NCI-H1436 (cell line): ENCODE measurements around the gene PNKP.

ENCODE experiments used
- DNase-seq: peaks from one replicate; lab custom pipeline; 2025; lab: John Stamatoyannopoulos, UW

Gene PNKP

GRCh38 chr19:49890349-49891311 lies 23.3 kb upstream of the PNKP start:
- DNase-seq = no peak

- DNase-seq = no peak
These were observed 22.4 kb upstream of the PNKP start for GRCh38 chr19:49889687-49890348.

- no peak for DNase-seq
These were observed 21.8 kb upstream of the PNKP start for GRCh38 chr19:49889038-49889686.

GRCh38 chr19:49888510-49888824 lies 21.1 kb upstream of the PNKP start:
- DNase-seq = peak; percentile 49

- peak; percentile 57 for DNase-seq
These were observed 20.5 kb upstream of the PNKP start for GRCh38 chr19:49887665-49888509.

GRCh38 chr19:49887037-49887664 lies 19.8 kb upstream of the PNKP start:
- no peak for DNase-seq

- DNase-seq = no peak
These were observed 17.4 kb upstream of the PNKP start for GRCh38 chr19:49884760-49885159.

GRCh38 chr19:49884109-49884508 lies 16.7 kb upstream of the PNKP start:
- DNase-seq = no peak

GRCh38 chr19:49883094-49883493 lies 15.7 kb upstream of the PNKP start:
- DNase-seq = no peak

- no peak for DNase-seq
These were observed 15.3 kb upstream of the PNKP start for GRCh38 chr19:49882643-49883042.

GRCh38 chr19:49881672-49882394 lies 14.5 kb upstream of the PNKP start:
- no peak for DNase-seq

- no peak for DNase-seq
These were observed 13.8 kb upstream of the PNKP start for GRCh38 chr19:49881186-49881585.

GRCh38 chr19:49880162-49880869 lies 12.9 kb upstream of the PNKP start:
- DNase-seq = no peak

- no peak for DNase-seq
These were observed 12.0 kb upstream of the PNKP start for GRCh38 chr19:49879243-49879963.

- no peak for DNase-seq
These were observed 11.3 kb upstream of the PNKP start for GRCh38 chr19:49878744-49879070.

GRCh38 chr19:49877879-49878743 lies 10.7 kb upstream of the PNKP start:
- DNase-seq = peak; percentile 98

GRCh38 chr19:49877020-49877878 lies 9.9 kb upstream of the PNKP start, which contains the start of the genes AKT1S1 and TBC1D17:
Gene AKT1S1 (minus strand): TSS chr19:49877355. CDS start chr19:49873295, 4,060 bp downstream.
Gene TBC1D17 (plus strand): TSS chr19:49877702. CDS start chr19:49877724, 22 bp downstream.
- peak; percentile 100 for DNase-seq
